ENCODE measurements around the gene SIGLEC8. TPM values are rescaled to one million over a fixed set of nuclear protein-coding genes. Genes with fewer than 3 reads are reported as not detected.

SIGLEC8 gene
- polyA plus RNA-seq, 4 donors = 0.05 to 0.08 TPM; not detected in 2

- no peak for DNase-seq (ENCODE audit: low read depth in 4 of 4, low spot score in 3 of 4)
Measured at GRCh38 chr19:51410950-51411748, 47.1 kb downstream of the SIGLEC8 start.

GRCh38 chr19:51407511-51408131 is 50.6 kb downstream of the SIGLEC8 start:
- no peak for DNase-seq (ENCODE audit: low read depth in 4 of 4, low spot score in 3 of 4)

- DNase-seq (ENCODE audit: low read depth in 4 of 4, low spot score in 3 of 4) = no peak
Measured at GRCh38 chr19:51402117-51402516, 56.1 kb downstream of the SIGLEC8 start.

Other genes starting within 250 kb of the SIGLEC8 start
- 1 to 10 TPM; 1.5 to 2.6 (median 1.5) TPM for gene CD33, start 233.4 kb downstream of the SIGLEC8 start, polyA plus RNA-seq (ENCODE audit: insufficient read length in 4 of 4)
- not detected for gene SIGLECL1, start 207.4 kb downstream of the SIGLEC8 start, polyA plus RNA-seq (ENCODE audit: insufficient read length in 4 of 4)
- 1 to 10 TPM; 2.8 to 4.3 (median 4.0) TPM for gene IGLON5, start 146.8 kb downstream of the SIGLEC8 start, polyA plus RNA-seq (ENCODE audit: insufficient read length in 4 of 4)
- 1 to 10 TPM; 4.3 to 5.2 (median 5.0) TPM for gene VSIG10L, start 116.3 kb downstream of the SIGLEC8 start, polyA plus RNA-seq (ENCODE audit: insufficient read length in 4 of 4)
- gene ETFB, start 92.1 kb downstream of the SIGLEC8 start, polyA plus RNA-seq (ENCODE audit: insufficient read length in 4 of 4) = 100 to 1,000 TPM; 110 to 172 (median 124) TPM
- 1 to 10 TPM; 1.3 to 1.9 (median 1.6) TPM for gene CLDND2, start 89.5 kb downstream of the SIGLEC8 start, polyA plus RNA-seq (ENCODE audit: insufficient read length in 4 of 4)
- 1 to 10 TPM; 1.0 to 1.7 (median 1.5) TPM for gene NKG7, start 85.8 kb downstream of the SIGLEC8 start, polyA plus RNA-seq (ENCODE audit: insufficient read length in 4 of 4)
- gene LIM2, start 70.5 kb downstream of the SIGLEC8 start, polyA plus RNA-seq (ENCODE audit: insufficient read length in 4 of 4) = under 1 TPM; 0.24 to 0.47 (median 0.29) TPM
- under 1 TPM; 0.11 to 0.36 (median 0.23) TPM for gene C19orf84, start 67.9 kb downstream of the SIGLEC8 start, polyA plus RNA-seq (ENCODE audit: insufficient read length in 4 of 4)
- 1 to 10 TPM in 2 of 4 donors, under 1 TPM in 2; 0.87 to 1.3 (median 1.1) TPM for gene SIGLEC10, start 40.8 kb downstream of the SIGLEC8 start, polyA plus RNA-seq (ENCODE audit: insufficient read length in 4 of 4)
- gene CEACAM18, start 20.1 kb upstream of the SIGLEC8 start, polyA plus RNA-seq (ENCODE audit: insufficient read length in 4 of 4) = not detected
- under 1 TPM in 3 of 4 donors, not detected in 1; 0.04 to 0.13 (median 0.11) TPM for gene SIGLEC12, start 43.3 kb upstream of the SIGLEC8 start, polyA plus RNA-seq (ENCODE audit: insufficient read length in 4 of 4)
- gene SIGLEC6, start 73.2 kb upstream of the SIGLEC8 start, polyA plus RNA-seq (ENCODE audit: insufficient read length in 4 of 4) = under 1 TPM in 3 of 4 donors, not detected in 1; 0.12 to 0.25 (median 0.19) TPM
- gene ZNF175, start 112.8 kb upstream of the SIGLEC8 start, polyA plus RNA-seq (ENCODE audit: insufficient read length in 4 of 4) = 10 to 100 TPM; 14.6 to 19.9 (median 17.6) TPM
- gene SIGLEC5, start 171.9 kb upstream of the SIGLEC8 start, polyA plus RNA-seq (ENCODE audit: insufficient read length in 4 of 4) = under 1 TPM in 3 of 4 donors, not detected in 1; 0.10 to 0.53 (median 0.22) TPM
- gene SIGLEC14, start 188.4 kb upstream of the SIGLEC8 start, polyA plus RNA-seq (ENCODE audit: insufficient read length in 4 of 4) = 1 to 10 TPM in 2 of 4 donors, under 1 TPM in 1, not detected in 1; 0.91 to 1.6 (median 1.5) TPM
- 10 to 100 TPM; 12.3 to 19.4 (median 15.7) TPM for gene SPACA6, start 234.9 kb upstream of the SIGLEC8 start, polyA plus RNA-seq (ENCODE audit: insufficient read length in 4 of 4)

Measured in right renal pelvis (tissue), 4 donors.